HFFc6 (cell line): ENCODE data around the gene SELENOI. TPM values are rescaled to one million over a fixed set of nuclear protein-coding genes. Genes with fewer than 3 reads are reported as not detected.

Source experiments
- DNase-seq: peaks from one replicate; pipeline ENCODE4 v3.0.0-alpha.2; 2018
- H3K27ac Mint-ChIP-seq: 2 replicates; pipeline ENCODE4 v1.8.0; 2020; ENCODE audit warnings: mild to moderate bottlenecking, mixed read lengths
- H3K27me3 Mint-ChIP-seq: 2 replicates; pipeline ENCODE4 v1.8.0; 2021; ENCODE audit warnings: mild to moderate bottlenecking, moderate library complexity, mixed read lengths; ENCODE audit not compliant: insufficient read depth
- H3K36me3 Mint-ChIP-seq: 2 replicates; pipeline ENCODE4 v1.8.0; 2021; ENCODE audit warnings: low read depth, mixed read lengths
- H3K4me1 Mint-ChIP-seq: 2 replicates; pipeline ENCODE4 v1.8.0; 2020; ENCODE audit warnings: low read depth, mixed read lengths
- H3K4me3 Mint-ChIP-seq: 2 replicates; pipeline ENCODE4 v1.8.0; 2020; ENCODE audit warnings: mild to moderate bottlenecking, moderate library complexity, mixed read lengths
- H3K9me3 Mint-ChIP-seq: 2 replicates; pipeline ENCODE4 v1.8.0; 2020; ENCODE audit warnings: mild to moderate bottlenecking, mixed read lengths
- CTCF ChIP-seq: fragments of 200-600 bp; sonication (generic); IDR thresholded peaks from 2 replicates; pipeline ENCODE4 v1.5.0; 2021; ENCODE audit warnings: antibody characterized with exemption, mild to moderate bottlenecking
- total RNA-seq, 6 experiments: library from RNA; stranded (reverse); fragmentation: NEBNext Ultra II Directional; extraction: Animal tissue kit (Norgen Biotek cat#: 25700); gene quantifications; 2 replicates in 1 of 6; 3 replicates in 5 of 6; pipeline ENCODE4 v1.2.3, GENCODE V29; 2021

SELENOI gene
- total RNA-seq, 6 experiments from 2014 or later = 22.7 to 31.4 (median 27.3) TPM

GRCh38 chr2:26394694-26395093, 48.8 kb downstream of the SELENOI start:
- TF ChIP-seq CTCF = no peak
- DNase-seq = no peak
- Mint-ChIP-seq H3K4me3 (no peak overlapping the region), H3K27me3 (no peaks in the 10 kb centered on the region; the same call in 1 of the 2 replicates), H3K36me3 (peaks cover 12% of the 10 kb centered on the region), H3K27ac (no peak overlapping the region), H3K4me1 (no peaks in the 10 kb centered on the region), H3K9me3 (no peaks in the 10 kb centered on the region)

GRCh38 chr2:26395394-26395793, 49.5 kb downstream of the SELENOI start:
- H3K9me3 Mint-ChIP-seq = no peaks in the 10 kb centered on the region
- H3K27ac Mint-ChIP-seq = no peak overlapping the region
- no peaks in the 10 kb centered on the region; the same call in 1 of the 2 replicates for H3K27me3 Mint-ChIP-seq
- DNase-seq = no peak
- H3K36me3 Mint-ChIP-seq = peaks cover 12% of the 10 kb centered on the region
- no peak for TF ChIP-seq CTCF
- no peak overlapping the region for H3K4me3 Mint-ChIP-seq
- no peaks in the 10 kb centered on the region for H3K4me1 Mint-ChIP-seq

- TF ChIP-seq CTCF = no peak
- no peaks in the 10 kb centered on the region for H3K9me3 Mint-ChIP-seq
- DNase-seq = no peak
- H3K27me3 Mint-ChIP-seq = no peaks in the 10 kb centered on the region
- H3K36me3 Mint-ChIP-seq = peaks cover 5% of the 10 kb centered on the region
- no peaks in the 10 kb centered on the region; the same call in 1 of the 2 replicates for H3K4me1 Mint-ChIP-seq
- H3K27ac Mint-ChIP-seq = no peak overlapping the region
- no peak overlapping the region for H3K4me3 Mint-ChIP-seq
Observed at GRCh38 chr2:26396734-26397298, 50.9 kb downstream of the SELENOI start.

- no peaks in the 10 kb centered on the region for H3K9me3 Mint-ChIP-seq
- H3K27me3 Mint-ChIP-seq = no peaks in the 10 kb centered on the region
- no peak for TF ChIP-seq CTCF
- no peaks in the 10 kb centered on the region; the same call in 1 of the 2 replicates for H3K4me1 Mint-ChIP-seq
- DNase-seq = no peak
- H3K4me3 Mint-ChIP-seq = no peak overlapping the region
- no peak overlapping the region for H3K27ac Mint-ChIP-seq
- H3K36me3 Mint-ChIP-seq = peaks cover 5% of the 10 kb centered on the region; the same call in 1 of the 2 replicates
Observed at GRCh38 chr2:26399771-26400376, 53.9 kb downstream of the SELENOI start.

- Mint-ChIP-seq H3K36me3 (peaks cover 5% of the 10 kb centered on the region; the same call in 1 of the 2 replicates), H3K27me3 (no peaks in the 10 kb centered on the region; the same call in 1 of the 2 replicates), H3K27ac (no peak overlapping the region), H3K9me3 (no peaks in the 10 kb centered on the region), H3K4me1 (no peaks in the 10 kb centered on the region; the same call in 1 of the 2 replicates), H3K4me3 (no peak overlapping the region)
- DNase-seq = no peak
- no peak for TF ChIP-seq CTCF
Observed at GRCh38 chr2:26400723-26401122, 54.8 kb downstream of the SELENOI start.
